Measurements from ENCODE around the gene WBP4. TPM values are rescaled to one million over a fixed set of nuclear protein-coding genes. Genes with fewer than 3 reads are reported as not detected.

The WBP4 gene
- total and polyA plus RNA-seq, 2 of the 13 experiments (the other 11 are each of a cell fraction or from before 2014, with no cell fraction given): 6.7 to 11.7 TPM

DNA sequence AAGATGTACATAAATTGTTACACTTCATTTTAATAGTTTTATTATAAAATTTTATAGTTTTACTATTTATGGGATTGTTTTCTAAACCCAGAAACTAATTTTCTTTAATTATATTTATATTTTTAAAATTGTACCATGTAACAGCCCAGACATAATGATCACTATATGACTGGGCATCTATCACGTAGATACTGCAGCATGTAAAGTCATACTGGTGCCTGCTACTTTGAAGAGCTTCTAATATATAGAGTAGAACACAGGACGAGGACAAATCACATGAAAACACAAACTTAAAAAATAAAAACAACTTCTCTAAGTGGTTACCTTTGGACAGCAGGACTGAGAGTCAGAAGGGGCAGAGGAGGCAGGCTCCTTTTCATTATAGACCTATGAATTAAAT lies 47.5 kb upstream of the WBP4 start:
- H4K20me1 ChIP-seq (ENCODE audit: insufficient read depth, low read length): no peaks in the 10 kb centered on the region
- no peak for ATAC-seq
- H3K9ac ChIP-seq (ENCODE audit: insufficient read depth, low read depth, low read length): no peak overlapping the region
- BruUV-seq (replicated peaks): no TSS peak
- peaks cover 82% of the 10 kb centered on the region for H3K4me1 ChIP-seq (ENCODE audit: insufficient read depth, low read length)
- H3K36me3 ChIP-seq (replicated peaks in 1 of 2; ENCODE audit: control insufficient read depth in 1 of 2, insufficient read depth in 2 of 2, low read length in 2 of 2): no peaks in the 10 kb centered on the region
- DNase-seq (ENCODE audit: low spot score): no peak
- TF ChIP-seq SALL2 (CRISPR knock-in tag; IDR thresholded peaks at IDR 0.05) (no peak), ZNF572 (CRISPR knock-in tag; IDR thresholded peaks at IDR 0.05) (no peak), ARNTL (CRISPR knock-in tag; IDR thresholded peaks at IDR 0.05) (no peak), ZNF230 (CRISPR knock-in tag; IDR thresholded peaks at IDR 0.05) (no peak), RCOR2 (CRISPR knock-in tag; IDR thresholded peaks at IDR 0.05) (no peak), CREBL2 (CRISPR knock-in tag; IDR thresholded peaks at IDR 0.05; ENCODE audit: borderline replicate concordance) (no peak), DPF2 (CRISPR knock-in tag; IDR thresholded peaks at IDR 0.05; ENCODE audit: borderline replicate concordance, low read depth) (no peak), SNAPC5 (CRISPR knock-in tag; IDR thresholded peaks at IDR 0.05; ENCODE audit: borderline replicate concordance) (no peak), MTF1 (CRISPR knock-in tag; IDR thresholded peaks at IDR 0.05) (no peak), ZNF362 (CRISPR knock-in tag; IDR thresholded peaks at IDR 0.05; ENCODE audit: borderline replicate concordance) (no peak), MYNN (CRISPR knock-in tag; IDR thresholded peaks at IDR 0.05; ENCODE audit: low read depth) (no peak), ZNF570 (CRISPR knock-in tag; IDR thresholded peaks at IDR 0.05; ENCODE audit: borderline replicate concordance) (no peak)
- TF ChIP-seq, protein P1, sequence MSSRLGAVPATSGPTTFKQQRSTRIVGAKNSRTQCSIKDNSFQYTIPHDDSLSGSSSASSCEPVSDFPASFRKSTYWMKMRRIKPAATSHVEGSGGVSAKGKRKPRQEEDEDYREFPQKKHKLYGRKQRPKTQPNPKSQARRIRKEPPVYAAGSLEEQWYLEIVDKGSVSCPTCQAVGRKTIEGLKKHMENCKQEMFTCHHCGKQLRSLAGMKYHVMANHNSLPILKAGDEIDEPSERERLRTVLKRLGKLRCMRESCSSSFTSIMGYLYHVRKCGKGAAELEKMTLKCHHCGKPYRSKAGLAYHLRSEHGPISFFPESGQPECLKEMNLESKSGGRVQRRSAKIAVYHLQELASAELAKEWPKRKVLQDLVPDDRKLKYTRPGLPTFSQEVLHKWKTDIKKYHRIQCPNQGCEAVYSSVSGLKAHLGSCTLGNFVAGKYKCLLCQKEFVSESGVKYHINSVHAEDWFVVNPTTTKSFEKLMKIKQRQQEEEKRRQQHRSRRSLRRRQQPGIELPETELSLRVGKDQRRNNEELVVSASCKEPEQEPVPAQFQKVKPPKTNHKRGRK (CRISPR knock-in tag; IDR thresholded peaks at IDR 0.05): no peak
- ChIA-PET POLR2A (interaction anchor here (1.2 kb wide), 1 partner anchor 46 kb away, joined by 3 read pairs; no protein-coding TSS in a partner anchor), CTCF (ENCODE audit: low intra/inter-chr PET ratio, low total read pairs) (no interaction called here)
- no peak overlapping the region for H3K4me3 ChIP-seq (replicated peaks in 1 of 3; ENCODE audit: insufficient read depth in 1 of 3, low read depth in 2 of 3, low read length in 3 of 3)
- peaks cover 95% of the 10 kb centered on the region for H3K79me2 ChIP-seq (ENCODE audit: insufficient read depth, low read length)
- no peak overlapping the region for H3K27ac ChIP-seq (ENCODE audit: extremely low read length, insufficient read depth, low read length)
- 97% methylated on average over 2 of the region's 2 CpGs for WGBS (ENCODE audit: low lambda C conversion rate)
- intact Hi-C loops (cut with micrococcal nuclease; ENCODE audit: unreplicated experiment): no loop called here
- H3K9me3 ChIP-seq (ENCODE audit: low read length): no peaks in the 10 kb centered on the region
- no peak for FAIRE-seq
- H3K27me3 ChIP-seq (ENCODE audit: control insufficient read depth in 1 of 2, insufficient read depth in 2 of 2, low read length in 2 of 2): no peaks in the 10 kb centered on the region
- no peak overlapping the region for H3K4me2 ChIP-seq (ENCODE audit: low read depth, low read length)
- in situ Hi-C loops (cut with HindIII; ENCODE audit: extremely low pct_ligation_motif_present, low pct_unique_long_range_greater_than_20kb): no loop called here
- H2AFZ ChIP-seq (ENCODE audit: low read length): no peak overlapping the region

All from HepG2 (cell line).